Lung microvascular endothelial cell (primary cell): ENCODE data around the gene VARS1. TPM values are rescaled to one million over a fixed set of nuclear protein-coding genes. Genes with fewer than 3 reads are reported as not detected.
"Not testable (repeated sequence)": the region's sequence is repeated elsewhere in the genome, so short reads cannot be mapped to it uniquely, and the experiment has no call there.

Experiments used
- DNase-seq, 2 donors: peaks; one replicate each; pipeline versions ENCODE4 v3.0.0 to v3.0.0-alpha.2; 2010; ENCODE audit warnings: low read depth in 2 of 2
- total RNA-seq: library from RNA; depleted of rRNA; stranded (reverse); fragments of >200 nt; gene quantifications from 2 replicates; pipeline ENCODE4 v1.2.1, GENCODE V29; 2014

The VARS1 gene
- total RNA-seq, 1 donor from 2014 or later, result 36.3 TPM

DNA sequence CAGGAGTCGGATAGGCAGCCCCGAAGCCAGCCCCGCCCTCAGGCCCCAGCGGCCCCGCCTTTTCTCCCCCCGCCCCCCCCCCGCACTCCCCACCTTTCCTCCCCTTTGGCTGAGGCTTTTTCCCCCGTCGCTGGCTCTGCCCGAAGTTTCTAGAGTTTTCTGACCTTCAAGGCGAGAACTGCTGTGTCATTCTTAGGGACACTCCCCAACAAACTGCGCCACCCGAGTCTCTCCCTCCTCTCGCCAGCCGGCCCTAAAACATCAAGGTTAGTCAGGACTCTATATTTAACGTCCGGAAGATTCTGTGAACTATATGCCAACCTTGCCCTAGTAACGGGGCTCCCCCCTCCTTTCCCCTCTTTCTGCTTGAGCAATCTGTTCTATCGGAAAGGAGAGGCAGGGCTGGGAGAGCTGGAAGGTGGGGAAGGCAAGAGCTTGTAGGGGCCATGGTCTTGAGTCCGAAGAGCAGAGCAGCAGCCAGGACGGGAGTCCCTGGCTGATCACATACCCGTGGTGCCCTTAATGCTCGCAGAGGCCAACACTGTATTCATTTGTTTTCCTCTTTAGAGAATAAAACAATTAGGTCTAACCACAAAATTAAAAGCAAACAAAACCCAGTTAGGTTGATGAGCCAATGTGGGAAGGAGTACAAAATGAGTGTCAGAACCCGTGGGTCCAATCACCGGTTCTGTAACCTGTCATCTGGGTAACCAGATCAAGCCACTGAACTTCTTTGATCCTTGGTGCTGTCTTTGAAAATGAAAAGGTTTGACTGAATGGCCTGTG, 26.7 kb upstream of the VARS1 start:
- peak; percentile 39 to 59 for DNase-seq

DNA sequence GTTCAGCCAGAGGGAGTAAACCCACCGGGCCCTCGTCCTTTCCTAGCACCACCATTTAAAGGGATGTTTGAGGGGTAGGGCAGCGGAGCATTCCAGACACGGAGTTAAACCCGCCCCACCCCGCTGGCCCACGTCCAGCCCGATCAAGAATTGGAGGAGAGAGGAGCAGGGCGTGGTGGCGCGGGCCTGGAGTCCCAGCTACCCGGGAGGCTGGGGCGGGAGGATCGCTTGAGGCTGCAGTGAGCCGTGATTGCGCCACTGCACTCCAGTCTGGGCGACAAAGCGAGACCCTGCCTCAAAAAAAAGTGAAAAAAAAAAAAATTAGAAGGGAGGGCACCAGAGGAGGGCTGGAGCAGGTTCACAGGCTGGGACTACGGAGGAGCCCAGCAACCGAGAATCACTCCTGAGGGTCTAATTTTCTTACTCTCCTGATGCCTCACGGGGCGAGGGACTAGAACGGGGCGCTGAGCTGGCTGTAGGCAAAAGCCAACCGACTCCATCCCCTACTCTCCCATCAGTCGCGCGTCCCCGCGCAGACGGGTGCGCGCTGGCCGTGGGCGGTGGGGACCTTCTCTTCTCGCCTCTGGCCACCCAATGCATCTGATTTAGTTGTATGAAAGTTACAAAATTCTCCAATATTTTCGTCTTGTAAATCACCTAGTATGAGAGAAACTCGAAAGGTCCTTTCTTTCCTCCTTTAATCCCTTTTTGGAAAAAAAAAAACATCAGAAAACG, 25.9 kb upstream of the VARS1 start:
- peak; percentile 30 to 49 for DNase-seq

DNA sequence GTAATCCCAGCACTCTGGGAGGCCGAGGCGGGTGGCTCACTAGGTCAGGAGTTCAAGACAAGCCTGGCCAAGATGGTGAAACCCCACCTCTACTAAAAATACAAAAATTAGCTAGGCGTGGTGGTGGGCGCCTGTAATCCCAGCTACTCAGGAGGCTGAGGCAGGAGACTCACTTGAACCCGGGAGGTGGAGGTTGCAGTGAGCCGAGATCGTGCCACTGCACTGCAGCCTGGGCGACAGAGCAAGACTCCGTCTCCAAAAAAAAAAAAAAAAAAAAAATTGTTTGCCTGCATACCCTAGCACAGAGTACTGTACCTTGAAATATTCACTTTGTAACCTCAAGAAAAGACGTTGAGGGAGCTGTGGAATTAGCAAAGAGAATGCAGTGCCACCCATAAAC, 24.8 kb upstream of the VARS1 start:
- not testable (repeated sequence) for DNase-seq

DNA sequence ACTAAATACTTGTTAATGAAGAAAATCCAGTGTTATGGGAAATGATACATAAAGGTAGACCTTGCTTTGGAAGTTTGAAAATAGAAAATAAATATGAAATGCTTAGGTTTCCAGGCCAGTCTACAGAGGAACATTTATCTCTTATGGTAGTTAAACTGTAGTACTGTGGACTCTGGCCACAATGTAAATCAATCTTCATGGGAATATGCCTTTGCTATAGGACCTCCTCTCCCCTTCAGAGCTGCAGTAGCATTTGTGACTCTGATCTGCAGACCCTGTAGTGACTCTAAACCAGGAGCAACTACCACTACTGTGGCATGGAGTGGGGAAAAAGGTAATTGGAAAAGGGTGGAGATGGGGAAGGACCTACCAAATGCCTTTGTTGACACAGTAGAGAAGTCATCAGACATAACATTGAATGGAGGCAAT, 24.3 kb upstream of the VARS1 start:
- DNase-seq, result no peak

DNA sequence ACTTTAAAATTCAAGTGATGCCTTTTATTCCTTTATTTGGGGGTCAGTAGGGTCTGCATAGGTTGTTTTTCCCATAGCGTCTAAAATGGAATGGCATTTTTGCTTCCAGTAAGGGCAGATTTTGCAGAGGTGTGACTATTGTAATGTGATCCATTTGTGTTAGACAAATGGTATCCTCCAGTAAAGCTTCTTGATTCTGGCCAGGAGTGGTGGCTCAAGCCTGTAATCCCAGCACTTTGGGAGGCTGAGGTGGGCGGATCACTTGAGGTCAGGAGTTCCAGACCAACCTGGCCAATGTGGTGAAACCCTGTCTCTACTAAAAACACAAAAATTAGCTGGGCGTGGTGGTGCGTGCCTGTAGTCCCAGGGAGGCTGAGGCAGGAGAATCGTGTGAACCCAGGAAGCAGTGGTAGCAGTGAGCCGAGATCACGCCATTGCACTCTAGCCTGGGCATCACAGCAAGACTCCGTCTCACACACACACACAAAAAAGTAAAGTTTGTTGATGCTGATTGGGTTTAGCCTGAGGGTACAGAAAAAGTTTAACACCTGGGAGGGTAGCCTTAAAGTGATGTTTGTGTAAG, 22.5 kb upstream of the VARS1 start:
- not testable (repeated sequence) for DNase-seq

DNA sequence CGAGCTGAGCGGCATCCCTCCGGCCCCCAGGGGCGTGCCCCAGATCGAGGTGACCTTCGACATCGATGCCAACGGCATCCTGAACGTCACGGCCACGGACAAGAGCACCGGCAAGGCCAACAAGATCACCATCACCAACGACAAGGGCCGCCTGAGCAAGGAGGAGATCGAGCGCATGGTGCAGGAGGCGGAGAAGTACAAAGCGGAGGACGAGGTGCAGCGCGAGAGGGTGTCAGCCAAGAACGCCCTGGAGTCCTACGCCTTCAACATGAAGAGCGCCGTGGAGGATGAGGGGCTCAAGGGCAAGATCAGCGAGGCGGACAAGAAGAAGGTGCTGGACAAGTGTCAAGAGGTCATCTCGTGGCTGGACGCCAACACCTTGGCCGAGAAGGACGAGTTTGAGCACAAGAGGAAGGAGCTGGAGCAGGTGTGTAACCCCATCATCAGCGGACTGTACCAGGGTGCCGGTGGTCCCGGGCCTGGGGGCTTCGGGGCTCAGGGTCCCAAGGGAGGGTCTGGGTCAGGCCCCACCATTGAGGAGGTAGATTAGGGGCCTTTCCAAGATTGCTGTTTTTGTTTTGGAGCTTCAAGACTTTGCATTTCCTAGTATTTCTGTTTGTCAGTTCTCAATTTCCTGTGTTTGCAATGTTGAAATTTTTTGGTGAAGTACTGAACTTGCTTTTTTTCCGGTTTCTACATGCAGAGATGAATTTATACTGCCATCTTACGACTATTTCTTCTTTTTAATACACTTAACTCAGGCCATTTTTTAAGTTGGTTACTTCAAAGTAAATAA, 21.8 kb upstream of the VARS1 start:
- DNase-seq, result peak in 1 of 2 donors; percentile 21

DNA sequence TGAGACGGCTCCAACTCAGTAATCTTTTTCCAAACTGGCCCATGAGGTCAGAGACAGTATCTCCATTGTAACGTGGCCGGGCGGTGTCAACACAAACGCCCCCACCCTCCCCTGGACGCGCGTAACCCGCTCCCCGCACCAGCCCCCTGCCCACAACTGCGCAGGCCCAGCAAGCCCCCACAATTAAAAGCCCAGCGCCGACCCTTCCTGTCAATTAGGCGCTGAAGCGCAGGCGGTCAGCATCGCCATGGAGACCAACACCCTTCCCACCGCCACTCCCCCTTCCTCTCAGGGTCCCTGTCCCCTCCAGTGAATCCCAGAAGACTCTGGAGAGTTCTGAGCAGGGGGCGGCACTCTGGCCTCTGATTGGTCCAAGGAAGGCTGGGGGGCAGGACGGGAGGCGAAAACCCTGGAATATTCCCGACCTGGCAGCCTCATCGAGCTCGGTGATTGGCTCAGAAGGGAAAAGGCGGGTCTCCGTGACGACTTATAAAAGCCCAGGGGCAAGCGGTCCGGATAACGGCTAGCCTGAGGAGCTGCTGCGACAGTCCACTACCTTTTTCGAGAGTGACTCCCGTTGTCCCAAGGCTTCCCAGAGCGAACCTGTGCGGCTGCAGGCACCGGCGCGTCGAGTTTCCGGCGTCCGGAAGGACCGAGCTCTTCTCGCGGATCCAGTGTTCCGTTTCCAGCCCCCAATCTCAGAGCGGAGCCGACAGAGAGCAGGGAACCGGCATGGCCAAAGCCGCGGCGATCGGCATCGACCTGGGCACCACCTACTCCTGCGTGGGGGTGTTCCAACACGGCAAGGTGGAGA, 19.7 kb upstream of the VARS1 start, which contains the start of the genes HSPA1A and HSPA1L:
TSS of gene HSPA1A (plus strand) at position 519 of the 814 bp plus-strand sequence. CDS start at position 733, 214 bp downstream.
TSS of gene HSPA1L (minus strand) at position 259 of the 814 bp plus-strand sequence. CDS start 3,311 bp downstream, outside the sequence.
- DNase-seq, result peak; percentile 96 to 97

DNA sequence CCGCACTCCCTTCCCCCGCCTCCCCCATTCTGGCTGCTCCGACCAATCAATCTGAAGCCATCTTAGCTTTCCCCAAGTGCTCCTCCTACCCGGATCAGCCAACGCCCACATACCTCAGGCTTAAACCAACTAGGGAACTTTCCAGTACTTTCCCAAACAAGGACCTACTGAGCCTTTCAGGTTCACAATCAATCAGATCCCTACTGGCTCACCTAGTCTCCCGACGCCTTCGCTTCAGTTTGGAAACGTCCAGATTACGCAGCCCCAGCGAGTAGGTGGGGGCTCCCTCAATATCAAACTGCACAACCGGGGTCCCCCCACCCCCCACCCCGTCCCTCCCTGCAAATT, 19.1 kb upstream of the VARS1 start:
- DNase-seq, result peak; percentile 89 to 97

DNA sequence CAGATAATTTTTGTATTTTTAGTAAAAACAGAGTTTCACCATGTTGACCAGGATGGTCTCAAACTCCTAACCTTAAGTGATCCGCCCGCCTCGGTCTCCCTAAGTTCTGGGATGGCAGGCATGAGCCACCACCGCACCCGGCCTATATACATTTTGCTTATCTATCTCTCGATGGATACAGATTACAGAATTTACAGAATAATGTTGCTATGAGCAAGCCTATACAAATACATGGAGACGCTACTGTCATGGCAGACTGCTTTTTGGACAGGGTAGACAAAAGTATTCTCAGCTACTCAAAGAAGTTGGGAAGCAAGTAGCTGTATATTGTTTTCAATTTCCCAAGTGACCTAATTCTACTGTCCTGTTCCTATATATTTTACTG, 17.9 kb upstream of the VARS1 start:
- no peak for DNase-seq

DNA sequence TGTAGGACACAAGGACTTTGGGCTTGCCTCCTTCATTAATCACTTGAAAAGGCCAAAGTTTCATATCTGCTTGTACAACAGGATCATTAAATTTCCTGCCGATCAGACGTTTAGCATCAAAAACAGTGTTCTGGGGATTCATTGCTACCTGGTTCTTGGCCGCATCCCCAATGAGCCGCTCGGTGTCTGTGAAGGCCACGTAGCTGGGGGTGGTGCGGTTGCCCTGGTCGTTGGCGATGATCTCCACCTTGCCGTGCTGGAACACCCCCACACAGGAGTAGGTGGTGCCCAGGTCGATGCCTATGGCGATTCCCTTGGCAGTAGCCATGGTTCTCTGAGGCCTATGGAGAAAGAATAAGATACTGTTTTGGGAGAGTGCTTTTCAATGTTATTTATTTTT, 16.1 kb upstream of the VARS1 start:
- DNase-seq, result no peak

DNA sequence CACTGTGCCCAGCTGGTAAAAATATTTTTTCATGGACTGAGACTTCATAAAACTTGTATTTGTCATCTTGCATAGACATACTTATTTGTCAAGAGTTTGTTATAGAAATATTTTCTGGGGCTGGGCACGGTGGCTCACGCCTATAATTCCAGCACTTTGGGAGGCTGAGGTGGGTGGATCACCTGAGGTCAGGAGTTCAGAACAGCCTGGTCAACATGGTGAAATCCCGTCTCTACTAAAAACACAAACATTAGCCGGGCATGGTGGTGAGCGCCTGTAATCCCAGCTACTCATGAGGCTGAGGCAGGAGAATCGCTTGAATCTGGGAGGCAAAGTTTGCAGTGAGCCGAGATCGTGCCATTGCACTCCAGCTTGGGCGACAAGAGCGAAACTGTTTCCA, 13.0 kb upstream of the VARS1 start:
- DNase-seq, result not testable (repeated sequence)

DNA sequence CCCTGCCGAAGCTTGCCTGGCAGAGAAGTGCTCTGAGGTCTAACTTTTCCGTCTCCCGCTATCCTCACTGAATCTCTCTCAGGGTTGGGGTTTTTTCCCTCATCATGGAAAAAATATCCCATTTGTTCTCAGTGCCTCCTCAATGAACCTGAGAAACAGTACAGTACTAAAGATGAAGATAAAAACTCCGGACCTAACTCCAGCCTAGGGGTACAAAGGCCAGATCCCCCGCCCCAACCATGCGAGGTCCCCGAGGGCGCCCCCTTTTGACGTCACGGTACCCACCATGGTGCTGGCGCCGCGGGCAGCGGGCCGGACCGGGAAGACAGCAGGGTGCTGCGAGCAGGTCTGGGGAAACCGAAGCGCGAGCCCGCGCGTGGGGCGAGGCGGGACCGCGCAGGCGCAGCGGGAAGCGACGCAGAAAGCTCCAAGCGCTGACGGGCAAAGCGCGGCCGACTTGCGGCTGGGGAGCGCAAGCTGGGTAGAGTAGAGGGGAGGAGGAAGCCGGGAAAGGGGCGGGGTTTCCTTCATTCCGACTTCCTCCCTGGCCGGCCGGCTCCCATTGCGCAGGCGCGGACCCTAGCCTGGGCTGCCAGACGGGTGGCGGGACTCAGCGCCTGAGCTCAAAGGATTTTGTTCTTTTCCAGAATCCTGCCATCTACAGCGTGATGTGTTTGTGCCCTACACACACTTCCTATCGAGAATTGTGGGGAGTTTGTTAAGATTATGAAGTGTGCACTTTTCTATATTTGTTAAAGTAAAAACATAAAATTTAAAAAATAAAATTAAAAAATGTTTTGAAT, 11.1 kb upstream of the VARS1 start, which contains the start of gene LSM2:
TSS of gene LSM2 (minus strand) at position 497 of the 803 bp plus-strand sequence. CDS start at position 288, 209 bp downstream.
- peak; percentile 98 for DNase-seq

DNA sequence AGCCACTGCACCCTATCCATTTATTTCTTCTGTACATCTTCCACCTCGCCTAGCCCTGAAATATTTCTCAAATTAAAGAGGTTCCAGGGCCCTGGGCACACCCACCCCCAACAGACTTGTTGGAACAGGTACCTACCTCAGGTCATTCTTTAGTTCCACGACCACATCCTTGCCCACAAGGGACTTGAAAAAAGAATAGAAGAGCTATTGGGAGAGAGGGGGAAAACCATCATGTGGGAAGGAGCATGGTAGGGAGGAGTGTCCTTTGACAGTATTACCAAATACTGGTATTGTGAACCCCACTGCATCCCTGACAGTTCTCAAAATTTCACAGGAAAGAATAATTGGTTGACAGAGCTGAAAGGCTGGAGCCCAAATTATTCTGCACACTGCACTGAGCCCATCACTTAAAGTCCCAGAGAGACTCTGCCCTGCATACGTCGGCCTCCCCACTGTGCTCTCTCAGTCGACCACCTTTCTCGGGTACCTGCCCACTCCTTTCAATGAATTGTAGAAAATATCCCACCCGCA, 10.5 kb upstream of the VARS1 start:
- DNase-seq, result no peak

DNA sequence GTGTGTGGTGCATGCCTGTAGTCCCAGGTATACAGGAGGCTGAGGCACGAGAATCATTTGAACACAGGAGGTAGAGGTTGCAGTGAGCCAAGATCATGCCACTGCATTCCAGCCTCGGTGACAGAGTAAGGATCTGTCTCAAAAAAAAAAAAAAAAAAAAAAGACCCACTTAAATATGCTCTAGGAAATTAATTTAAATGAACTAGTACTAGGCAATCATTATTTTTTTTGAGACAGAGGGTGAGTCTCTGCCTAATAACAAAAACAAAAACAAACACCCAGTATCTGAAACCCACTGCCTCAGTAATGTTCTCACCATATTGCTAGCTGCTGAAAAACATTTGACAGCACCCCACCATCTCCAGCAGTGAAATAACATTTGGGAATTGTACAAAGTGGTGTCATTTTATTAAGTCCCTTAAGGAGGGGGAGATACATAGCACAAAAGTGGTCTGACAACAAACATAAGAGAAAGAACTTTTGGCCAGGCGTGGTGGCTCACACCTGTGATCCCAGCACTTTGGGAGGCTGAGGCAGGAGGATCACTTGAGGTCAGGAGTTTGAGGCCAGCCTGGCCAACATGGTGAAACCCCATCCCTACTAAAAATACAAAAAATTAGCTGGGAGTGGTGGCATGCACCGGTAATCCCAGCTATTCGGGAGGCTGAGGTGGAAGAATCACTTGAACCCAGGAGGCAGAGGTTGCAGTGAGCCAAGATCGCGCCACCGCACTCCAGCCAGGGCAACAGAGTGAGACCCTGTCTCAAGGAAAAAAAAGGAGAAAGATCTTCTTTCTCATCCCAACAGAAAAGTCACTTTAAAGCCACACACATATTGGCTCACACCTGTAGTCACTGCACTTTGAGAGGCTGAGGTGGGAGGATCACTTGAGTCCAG, 5.7 kb upstream of the VARS1 start:
- DNase-seq, result not testable (repeated sequence)

DNA sequence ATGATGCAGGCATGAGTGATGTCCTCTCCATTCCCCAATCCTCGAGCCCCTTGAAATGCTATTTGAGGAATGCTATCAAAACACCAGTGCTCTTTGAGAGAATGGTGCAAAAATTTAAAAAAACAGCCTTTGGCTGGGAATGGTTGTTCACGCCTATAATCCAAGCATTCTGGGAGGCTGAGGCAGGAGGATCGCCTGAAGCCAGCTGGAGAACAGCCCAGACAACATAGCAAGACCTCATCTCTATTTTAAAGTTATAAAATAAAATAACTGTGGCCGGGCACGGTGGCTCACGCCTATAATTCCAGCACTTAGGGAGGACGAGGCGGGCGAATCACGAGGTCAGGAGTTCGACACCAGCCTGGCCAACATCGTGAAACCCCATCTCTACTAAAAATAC, 4.2 kb upstream of the VARS1 start:
- no peak for DNase-seq

DNA sequence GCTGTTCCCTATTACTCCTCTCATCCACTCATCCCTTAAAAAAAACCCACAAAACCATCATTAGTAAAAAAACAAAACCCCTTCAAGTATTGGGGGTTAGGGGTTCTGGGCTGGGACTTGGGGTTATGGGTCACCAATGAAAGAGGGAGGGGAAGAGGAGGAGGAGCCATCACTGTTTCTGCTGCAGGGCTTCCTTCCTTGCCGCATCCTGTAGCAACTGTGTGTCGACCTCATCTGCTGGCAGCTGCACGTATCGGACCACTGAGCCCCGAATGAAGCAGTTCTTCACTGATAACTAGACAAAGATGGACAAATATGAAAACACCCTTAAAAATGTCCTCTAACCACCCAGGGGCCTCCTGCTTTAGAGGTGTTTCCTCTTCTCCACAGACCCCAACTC, 2.0 kb upstream of the VARS1 start:
- peak in 1 of 2 donors; percentile 53 for DNase-seq

DNA sequence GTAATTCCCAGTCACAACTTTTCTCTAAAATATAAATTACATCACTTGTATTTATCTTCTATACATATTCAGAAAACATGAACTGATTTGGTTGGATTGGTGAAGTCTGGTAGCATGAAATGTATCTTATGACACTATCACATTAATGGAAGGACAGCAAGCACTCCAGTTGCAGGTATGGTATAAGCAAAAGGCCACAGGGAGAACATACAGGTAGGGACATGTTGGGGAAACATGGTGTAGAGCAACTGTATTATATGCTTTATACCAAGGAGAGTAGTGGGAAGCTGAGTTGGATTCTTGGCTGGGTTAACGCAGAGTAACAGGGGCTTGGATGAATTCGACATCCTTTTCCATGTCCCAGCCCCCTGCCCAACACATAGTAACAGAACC, 1.4 kb upstream of the VARS1 start:
- no peak for DNase-seq

DNA sequence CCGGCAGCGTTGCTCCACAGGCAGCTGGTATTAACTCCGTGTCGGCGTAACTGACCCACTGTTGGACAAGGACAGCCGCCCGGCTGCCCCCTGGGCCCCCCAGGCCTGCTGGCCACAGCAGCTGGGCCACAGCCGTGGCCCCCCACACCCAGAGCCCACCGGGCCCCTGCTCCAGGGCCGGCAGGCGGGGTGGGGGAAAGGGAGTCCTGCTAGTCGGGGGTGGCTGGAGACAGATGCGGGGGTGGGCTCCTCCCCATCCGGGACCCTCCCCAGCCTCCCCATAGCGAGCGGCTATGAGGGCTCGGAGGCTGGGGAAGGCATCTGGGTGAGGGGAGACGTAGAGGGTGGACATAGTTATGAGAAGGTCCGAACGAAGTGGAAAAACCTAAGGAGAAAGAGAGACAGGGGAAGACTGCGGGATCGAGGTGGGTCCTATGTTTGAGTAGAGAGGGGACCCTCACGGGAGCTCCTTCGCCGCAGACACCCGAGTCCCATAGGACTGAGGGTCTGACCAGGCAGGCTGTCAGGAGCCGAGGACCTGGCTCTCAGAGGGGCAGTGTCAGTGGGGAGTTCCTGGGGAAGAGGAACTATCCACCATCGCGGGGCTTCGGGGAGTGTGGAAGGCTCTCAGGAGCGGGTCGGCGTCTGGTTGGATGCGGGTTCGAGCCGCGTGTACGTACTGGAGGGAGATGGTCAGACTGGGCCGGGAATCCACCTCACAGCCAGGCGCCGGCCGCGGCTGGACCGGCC, 511 bp downstream of the VARS1 start:
- DNase-seq, result peak in 1 of 2 donors; percentile 14
